Ovary (tissue), 3 donors: ENCODE data around the gene SLC50A1.

Experiments
- EP300 ChIP-seq: sonication (generic); formaldehyde crosslinking; IDR thresholded peaks from one replicate; pipeline ENCODE4 v1.6.1; 2017; ENCODE audit warnings: antibody characterized with exemption
- TF ChIP-seq, protein P1 (sequence below), 3 donors: fragments of 450-650 bp in 2 of 3; fragments of 200-600 bp in 1 of 3; IDR thresholded peaks; one replicate each; pipeline versions ENCODE4 v1.5.1 to v1.8.0; 2016 to 2022; ENCODE audit warnings: antibody characterized with exemption in 3 of 3, mild to moderate bottlenecking in 1 of 3
- donor health status: DM: no; HTN: no; CAD: no.

GRCh38 chr1:155183775-155184221 lies 48.1 kb downstream of the SLC50A1 start:
- TF ChIP-seq EP300: no peak
- TF ChIP-seq, protein P1, sequence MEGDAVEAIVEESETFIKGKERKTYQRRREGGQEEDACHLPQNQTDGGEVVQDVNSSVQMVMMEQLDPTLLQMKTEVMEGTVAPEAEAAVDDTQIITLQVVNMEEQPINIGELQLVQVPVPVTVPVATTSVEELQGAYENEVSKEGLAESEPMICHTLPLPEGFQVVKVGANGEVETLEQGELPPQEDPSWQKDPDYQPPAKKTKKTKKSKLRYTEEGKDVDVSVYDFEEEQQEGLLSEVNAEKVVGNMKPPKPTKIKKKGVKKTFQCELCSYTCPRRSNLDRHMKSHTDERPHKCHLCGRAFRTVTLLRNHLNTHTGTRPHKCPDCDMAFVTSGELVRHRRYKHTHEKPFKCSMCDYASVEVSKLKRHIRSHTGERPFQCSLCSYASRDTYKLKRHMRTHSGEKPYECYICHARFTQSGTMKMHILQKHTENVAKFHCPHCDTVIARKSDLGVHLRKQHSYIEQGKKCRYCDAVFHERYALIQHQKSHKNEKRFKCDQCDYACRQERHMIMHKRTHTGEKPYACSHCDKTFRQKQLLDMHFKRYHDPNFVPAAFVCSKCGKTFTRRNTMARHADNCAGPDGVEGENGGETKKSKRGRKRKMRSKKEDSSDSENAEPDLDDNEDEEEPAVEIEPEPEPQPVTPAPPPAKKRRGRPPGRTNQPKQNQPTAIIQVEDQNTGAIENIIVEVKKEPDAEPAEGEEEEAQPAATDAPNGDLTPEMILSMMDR (IDR thresholded peaks at IDR 0.05): no peak
